Activated CD4-positive, CD25-positive, alpha-beta regulatory T cell treated with anti-CD3 and anti-CD28 coated beads, Interleukin-2, amount 50 U/mL, for 72 hours (primary cell): ENCODE results near the gene RNLS.

Source experiments
- DNase-seq: peaks from one replicate; pipeline ENCODE4 v3.0.0; 2021

RNLS gene

DNA sequence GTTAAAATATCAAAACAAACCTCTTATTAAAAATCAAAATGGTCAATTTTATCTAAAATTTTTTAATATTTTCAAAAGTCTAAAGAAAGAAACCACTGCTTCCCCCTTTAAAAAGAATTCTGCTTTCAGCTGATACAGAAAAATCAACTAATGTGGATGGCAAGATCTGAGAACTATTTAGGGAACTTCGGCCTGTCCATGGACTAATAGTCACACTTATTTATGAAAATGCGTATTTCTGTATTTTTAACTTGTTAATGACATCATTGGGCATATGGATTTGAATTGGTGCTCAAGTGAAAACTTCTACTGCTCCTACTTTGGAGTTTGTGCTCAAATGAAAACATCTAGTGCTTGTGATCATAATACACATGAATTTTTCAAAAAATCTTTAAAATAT lies 31.9 kb downstream of the RNLS start:
- DNase-seq, result no peak

GRCh38 chr10:88546497-88546896 lies 36.6 kb downstream of the RNLS start:
- no peak for DNase-seq

DNA sequence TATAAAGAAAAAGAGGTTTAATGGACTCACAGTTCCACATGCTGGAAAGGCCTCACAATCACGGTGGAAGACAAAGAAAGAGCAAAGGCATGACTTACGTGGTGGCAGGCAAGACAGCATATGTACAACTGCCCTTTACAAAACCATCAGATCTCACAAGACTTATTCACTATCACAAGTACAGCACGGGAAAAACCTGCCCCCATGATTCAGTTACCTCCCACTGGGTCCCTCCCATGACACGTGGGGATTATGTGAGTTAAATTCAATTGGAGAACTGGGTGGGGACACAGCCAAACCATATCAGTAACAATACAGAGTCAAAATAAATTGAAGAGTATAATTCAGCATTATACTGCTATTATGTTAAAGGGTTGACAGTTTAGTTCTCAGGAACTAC lies 37.8 kb downstream of the RNLS start:
- no peak for DNase-seq

DNA sequence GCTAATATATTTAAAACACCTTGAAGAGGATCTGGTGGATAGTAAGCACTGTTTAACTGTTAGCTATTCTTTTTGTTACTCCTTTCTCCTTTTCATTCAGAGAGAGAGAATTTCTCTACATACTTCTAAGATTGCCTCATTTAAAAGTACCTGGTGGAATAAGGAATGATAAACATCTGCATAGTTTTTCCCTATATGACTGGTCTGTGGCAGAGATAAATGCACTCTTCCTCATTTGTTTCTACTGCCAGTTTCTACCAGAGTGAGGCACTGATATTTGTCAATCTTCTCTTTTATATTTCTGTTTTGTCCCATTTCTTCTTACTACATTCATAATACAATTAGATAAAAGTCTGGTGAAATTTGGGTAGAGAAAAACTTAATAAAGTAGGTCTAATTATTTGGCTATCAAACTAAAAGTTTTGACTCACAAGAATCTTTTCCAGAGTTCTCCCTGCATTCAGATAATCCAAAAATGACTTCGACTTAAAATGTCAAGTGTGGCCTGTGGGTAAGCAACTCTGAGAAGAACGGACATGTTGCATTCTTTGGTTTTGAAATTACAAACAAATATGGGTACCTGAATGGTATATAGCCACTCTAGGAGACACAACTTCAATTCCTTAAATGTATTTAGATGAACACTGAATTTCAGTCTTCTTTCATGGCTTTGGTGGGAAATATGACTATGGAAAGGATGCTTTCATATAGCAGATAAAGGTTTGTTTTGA lies 38.8 kb downstream of the RNLS start:
- no peak for DNase-seq

DNA sequence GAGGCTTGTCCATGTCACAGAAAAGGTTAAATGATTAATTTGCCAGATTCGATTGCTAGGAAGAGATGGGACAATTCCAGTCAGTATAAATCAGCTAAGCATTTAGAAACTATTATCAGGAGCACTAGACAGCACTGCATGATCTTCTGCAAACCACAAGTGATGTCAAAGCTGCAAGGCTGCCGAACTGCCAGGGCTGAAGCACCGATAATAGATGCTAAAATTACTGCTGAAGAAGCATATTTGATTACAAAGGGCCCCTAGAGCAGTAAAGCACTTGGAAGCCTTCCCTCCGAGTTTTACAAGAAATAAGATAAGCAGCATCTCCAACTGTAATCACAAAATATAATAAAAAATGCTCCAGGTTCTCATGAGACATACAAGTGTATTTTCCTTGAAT lies 40.6 kb downstream of the RNLS start:
- no peak for DNase-seq

DNA sequence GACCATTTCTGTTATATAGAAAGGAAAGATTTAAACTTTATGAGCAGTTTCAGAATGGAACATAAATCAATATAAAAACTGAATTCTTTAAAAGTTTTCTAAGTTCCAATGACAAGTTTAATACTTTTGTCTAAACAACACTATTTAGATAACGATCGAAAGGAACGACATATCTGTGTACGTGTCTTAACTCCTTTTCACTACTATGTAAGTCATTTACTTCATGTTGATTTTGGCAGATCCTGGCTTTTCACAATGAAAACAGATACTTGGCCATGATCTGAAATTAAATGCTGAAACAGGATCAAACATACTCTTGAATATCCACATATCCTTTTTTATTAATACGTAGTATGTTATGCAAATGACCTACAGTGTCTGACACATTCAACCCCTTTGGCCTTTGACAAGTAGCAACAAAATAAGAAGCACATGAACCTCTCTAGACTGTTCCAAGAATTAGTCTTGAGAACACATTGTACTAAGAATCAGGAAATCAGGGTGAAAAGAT lies 41.9 kb downstream of the RNLS start:
- DNase-seq, result no peak

GRCh38 chr10:88540351-88540750 lies 42.8 kb downstream of the RNLS start:
- DNase-seq, result no peak

DNA sequence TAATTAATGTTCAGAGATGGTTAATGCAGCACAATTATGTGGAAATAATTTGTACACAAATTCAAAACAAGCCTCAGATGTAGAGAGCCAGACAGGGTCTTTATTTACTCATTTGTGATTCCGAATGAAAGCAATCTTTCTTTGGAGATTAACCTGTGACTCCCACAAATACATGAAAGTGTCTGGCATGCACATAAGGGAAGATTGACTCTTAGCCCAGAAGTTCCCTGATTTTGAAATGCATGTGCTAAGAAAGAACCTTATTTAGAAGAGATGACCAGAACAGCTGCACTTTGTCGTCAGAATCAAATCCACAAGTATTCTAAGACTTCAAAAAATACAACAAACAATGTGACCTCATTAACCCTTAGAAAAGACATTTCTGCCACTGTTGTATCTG lies 45.1 kb downstream of the RNLS start:
- DNase-seq, result no peak

- DNase-seq, result no peak
Observed at GRCh38 chr10:88537322-88537721, 45.8 kb downstream of the RNLS start.

- no peak for DNase-seq
Observed at GRCh38 chr10:88536437-88536836, 46.7 kb downstream of the RNLS start.

GRCh38 chr10:88534072-88534665 lies 48.9 kb downstream of the RNLS start:
- DNase-seq, result no peak

DNA sequence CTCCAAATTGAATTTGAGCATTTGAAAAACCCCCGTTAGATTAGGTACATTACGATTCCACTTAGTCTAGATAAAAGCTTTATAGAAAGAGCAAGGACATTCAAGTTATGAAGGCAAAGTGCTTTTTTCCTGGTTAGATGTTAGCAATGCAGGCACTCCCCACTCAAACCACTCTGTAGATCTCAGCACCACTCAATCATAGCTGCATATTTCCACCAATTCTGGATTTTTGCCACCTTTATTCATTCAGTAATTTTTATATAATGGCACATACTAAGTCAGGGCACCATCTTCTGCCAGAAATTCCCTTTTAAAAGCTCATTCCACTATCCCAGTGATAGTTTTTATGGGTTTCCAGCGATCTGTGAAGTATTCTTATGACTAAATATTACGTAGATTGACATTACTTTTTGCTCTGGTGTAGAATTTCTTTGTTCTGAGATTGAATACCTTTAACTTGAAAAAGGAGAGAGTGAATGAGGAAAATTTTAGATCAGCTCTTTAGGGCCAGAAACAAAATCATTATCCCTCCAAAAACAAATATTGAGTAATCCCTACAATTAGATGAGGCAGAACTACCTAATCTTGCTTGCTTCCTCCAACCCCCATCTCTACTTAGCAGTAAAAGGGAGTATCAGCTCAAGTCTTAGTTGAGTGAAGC lies 51.6 kb downstream of the RNLS start:
- no peak for DNase-seq

DNA sequence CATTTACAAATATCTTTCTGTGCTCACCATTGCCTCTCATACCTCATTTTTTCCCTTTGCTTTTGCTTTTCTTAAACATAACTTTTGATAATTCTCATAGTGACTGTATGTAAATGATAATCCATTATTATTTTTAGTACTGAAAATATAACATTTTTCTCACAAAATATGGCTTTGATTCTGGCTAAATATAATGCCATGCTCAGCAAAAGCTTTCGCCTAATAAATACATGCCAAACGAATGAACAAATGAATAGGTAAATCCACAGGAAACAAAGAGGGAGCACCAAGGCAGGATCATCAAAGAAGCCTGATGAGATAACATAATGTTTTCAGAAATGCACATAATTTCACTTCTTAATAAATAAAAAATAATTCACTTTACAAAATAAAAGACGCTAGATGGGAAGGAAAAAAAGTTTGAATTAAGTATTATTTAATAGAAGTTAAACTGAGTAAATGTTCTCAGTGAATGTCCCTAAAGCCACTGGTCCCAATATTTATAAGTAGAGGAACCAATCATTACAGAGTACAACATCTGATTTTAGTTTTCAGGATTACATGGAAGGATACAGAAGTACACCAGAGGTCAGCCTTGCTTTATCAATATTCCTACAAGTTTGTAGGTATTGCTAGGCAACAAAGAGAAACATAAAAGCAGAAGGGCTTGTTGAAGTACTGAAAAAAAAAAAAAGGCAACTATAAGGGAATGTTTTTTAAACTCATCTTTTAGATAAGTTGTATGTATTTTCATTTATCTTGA lies 52.3 kb downstream of the RNLS start:
- no peak for DNase-seq

DNA sequence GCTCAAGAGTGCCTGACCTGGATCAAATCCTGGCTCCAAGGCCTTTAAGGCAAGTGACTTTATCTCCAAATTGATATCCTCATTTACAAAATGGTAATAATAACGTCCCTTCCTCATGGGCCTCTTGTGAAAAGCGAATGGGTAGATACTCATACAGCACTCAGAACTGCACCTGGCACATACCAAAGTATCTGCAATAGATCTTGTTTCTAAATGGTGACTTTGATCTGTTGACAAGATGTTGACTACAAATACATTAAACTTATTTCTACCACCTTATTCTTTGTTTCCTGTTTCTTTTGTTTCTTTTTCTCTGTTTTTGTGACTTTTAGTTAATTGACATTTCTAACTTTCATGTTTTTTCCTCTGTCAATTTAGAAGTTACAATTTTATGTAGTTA lies 53.0 kb downstream of the RNLS start:
- DNase-seq, result no peak

- no peak for DNase-seq
Observed at GRCh38 chr10:88528806-88529570, 54.1 kb downstream of the RNLS start.

DNA sequence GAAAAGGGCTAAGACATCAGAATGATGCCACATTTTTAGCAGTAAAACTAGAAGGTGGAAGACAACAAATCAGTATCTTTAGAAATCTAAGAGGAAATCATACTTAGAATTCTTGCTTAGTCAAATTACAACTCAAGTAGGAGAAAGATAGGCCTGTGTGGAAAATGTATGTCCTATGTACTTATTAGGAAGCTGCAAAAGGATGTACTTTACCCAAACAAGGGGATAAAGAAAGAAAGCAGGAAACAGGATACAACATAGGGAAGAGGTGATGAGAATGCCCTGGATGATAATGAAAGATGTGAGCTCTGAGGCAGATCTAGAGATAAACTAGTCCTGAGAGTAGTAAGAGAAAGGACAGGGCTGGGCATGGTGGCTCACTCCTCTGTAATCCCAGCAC lies 54.9 kb downstream of the RNLS start:
- DNase-seq, result no peak

- DNase-seq, result no peak
Observed at GRCh38 chr10:88527245-88527644, 55.9 kb downstream of the RNLS start.

DNA sequence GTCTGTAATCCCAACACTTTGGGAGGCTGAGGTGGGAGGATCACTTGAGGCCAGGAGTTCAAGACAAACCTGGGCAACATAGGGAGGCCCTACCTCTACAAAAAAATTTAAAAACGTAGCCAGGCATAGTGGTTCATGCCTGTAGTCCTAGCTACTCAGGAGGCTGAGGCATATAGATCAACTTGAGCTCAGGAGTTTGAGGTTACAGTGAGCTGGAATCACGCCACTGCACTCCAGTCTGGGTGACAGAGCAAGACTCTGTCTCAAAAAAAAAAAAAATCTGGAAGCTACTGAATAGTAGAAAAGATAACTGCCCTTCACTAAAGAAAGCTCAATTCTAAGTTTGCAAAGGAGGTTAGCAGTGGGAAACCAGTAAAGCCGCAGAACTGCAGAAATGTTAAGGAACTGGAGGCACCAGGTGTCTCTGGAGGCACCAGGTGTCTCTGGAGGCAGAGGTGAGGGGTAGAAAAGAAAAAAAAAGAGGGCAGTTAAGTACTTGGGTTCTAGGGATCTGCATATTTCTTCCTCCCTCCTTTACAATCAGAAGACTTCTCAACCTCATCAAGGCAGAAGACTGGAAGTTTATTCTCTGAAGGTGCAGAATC lies 56.5 kb downstream of the RNLS start:
- DNase-seq, result no peak

DNA sequence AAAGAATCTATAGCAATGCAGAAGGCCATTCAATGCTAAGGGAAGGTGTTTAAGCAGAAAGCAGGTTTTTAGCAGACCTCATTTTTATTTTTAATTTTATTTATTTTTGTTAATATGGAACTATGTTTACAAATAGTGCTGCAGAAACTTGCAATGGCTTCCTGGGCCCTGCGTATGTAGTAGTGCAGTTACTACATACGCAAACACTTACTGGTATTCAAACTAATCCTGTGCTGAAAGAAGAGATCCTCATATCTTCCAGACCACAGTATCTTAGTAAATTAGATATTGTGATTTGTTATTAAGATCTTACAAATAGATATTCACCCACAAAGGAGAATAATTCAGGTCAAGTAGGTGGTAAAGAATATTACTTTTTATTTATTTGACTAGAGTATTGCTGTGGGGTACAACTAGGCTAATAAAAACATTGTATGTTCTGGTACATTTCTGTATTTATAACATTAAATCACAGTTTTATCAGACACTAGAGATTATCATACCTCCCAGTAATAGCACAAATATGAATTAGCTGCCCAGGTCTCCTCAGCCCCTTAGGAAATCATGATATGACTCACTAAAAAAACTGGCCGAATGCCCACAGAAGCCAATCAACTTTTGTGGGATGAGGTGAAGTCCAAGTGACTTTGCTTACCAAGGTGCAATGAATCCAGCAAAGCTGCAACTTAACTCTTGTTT lies 57.6 kb downstream of the RNLS start:
- DNase-seq, result no peak

- DNase-seq, result no peak
Observed at GRCh38 chr10:88523739-88524400, 59.2 kb downstream of the RNLS start.

DNA sequence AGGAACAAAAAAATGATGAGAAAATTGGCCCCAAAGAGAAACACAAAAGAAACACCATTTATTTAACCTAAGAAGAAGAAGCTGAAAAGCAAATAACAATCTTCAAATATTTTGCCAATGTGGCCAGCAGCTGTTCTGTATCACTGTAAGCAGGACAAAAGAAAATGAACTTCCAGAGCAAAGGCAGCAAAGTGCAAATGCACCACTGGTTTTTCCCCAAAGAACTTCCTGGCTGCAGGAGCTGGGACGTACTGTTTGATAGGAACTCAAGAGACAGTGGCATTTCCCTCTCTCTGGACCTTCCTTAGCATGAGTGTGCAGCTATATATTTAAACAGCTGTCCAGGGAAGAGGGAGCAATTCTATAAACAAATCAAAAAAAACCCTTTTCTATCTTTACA lies 60.4 kb downstream of the RNLS start:
- no peak for DNase-seq
